HG02870 (cell line): Measurements from ENCODE around the gene FBXL20.
"Not testable (repeated sequence)": the region's sequence is repeated elsewhere in the genome, so short reads cannot be mapped to it uniquely, and the experiment has no call there.

Source experiments
- ATAC-seq: cut with Tn5 transposase; IDR thresholded peaks from one replicate; pipeline ENCODE4 v1.9.1; 2021; ENCODE audit warnings: mild to moderate bottlenecking, moderate library complexity; ENCODE audit not compliant: unreplicated experiment

Gene FBXL20

GRCh38 chr17:39261286-39261685 is 140.1 kb downstream of the FBXL20 start:
- ATAC-seq: no peak

DNA sequence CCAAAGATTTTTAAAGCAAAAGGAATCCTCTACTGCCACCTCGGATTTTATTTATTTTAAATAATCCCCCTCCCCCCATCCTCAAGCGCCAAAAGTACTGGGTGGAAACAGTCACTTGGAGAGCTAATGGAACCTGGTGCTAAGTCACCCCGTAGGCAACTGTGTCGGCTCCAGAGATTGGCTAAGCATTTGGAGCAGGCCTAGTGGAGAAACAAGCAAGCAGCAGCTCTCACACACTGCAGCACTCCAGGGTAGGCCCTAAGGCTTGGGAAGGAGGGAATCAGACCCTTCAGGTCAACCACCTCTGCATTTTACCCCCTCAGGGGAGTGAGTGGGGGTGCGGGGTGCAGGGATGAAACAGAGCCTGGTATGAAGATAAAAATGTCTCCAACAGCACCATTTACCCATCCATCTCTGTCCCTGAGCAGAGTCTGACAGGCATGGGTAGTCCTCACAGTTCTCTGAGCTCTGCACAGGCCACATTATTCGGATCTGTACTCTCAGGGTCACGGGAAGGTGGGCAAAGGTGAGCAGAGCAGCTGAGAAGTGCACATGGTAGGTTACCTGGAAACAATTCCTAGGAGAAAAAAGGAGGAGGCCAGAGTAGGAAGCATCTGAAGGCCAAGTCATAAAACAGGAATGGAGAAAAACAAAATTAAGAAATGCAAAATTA is 148.5 kb downstream of the FBXL20 start:
- no peak for ATAC-seq

GRCh38 chr17:39251997-39252396 is 149.4 kb downstream of the FBXL20 start:
- no peak for ATAC-seq

DNA sequence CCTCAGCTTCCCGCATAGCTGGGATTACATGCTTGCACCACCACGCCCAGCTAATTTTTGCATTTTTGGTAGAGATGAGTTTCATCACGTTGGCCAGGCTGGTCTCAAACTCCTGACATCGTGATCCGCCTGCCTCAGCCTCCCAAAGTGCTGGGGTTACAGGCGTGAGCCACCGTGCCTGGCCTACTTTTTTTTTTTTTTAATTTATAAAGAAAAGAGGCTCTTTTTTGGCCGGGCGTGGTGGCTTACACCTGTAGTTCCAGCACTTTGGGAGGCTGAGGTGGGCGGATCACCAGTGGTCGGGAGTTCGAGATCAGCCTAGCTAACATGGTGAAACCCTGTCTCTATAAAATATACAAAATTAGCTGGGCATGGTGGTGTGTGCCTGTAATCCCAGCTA is 151.3 kb downstream of the FBXL20 start:
- ATAC-seq: not testable (repeated sequence)

DNA sequence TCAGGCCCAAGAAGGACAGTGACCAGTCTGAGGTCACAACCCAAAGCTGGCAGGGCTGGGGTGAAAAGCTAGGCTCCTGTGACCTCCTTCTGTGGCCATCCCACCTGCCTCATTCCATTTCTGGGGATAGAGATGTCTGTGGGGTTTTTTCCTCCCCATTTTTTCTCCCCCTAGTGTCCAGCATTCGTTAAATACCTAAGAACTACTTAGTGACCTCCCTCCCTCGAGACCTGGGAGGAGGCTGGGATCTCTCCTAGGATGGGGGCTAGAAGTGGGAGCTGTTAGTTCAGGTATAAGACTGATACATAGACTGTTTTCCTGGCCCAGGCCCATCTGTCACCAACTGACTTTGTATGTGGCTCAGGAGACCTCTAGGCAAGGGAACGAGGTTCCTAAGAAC is 155.2 kb downstream of the FBXL20 start:
- ATAC-seq: no peak

- peak; percentile 63 for ATAC-seq
Observed at GRCh38 chr17:39244600-39245570, 156.5 kb downstream of the FBXL20 start.

DNA sequence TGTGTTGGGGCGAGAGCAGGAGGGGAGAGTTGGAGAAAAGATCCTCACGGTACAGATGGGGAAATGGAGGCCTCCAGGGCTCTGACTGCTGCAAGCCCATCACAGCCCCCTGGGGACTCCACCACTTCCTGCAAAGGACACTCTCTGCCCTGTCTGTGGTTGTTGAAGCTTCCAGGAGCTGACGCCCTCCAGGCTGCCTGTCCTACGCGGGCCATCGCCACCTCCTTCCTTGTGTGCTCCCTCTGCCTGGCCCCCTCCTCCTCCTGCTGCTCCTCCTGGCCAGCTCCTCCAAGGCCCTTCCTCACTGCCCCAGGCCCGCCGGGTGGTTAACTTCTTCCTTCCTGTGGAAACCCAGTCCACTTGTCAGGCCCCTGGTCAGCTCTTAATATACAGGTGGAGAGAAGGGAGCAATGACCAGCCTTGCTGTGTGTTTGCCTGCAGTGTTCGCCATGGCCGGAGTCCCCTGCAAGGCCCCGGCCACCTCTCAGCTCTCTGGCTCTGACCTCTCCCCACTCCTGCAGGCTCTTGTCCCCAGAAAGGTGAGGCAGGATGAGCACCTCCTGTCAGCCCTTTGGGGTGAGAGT is 157.3 kb downstream of the FBXL20 start:
- ATAC-seq: no peak

- no peak for ATAC-seq
Observed at GRCh38 chr17:39243155-39243554, 158.3 kb downstream of the FBXL20 start.

DNA sequence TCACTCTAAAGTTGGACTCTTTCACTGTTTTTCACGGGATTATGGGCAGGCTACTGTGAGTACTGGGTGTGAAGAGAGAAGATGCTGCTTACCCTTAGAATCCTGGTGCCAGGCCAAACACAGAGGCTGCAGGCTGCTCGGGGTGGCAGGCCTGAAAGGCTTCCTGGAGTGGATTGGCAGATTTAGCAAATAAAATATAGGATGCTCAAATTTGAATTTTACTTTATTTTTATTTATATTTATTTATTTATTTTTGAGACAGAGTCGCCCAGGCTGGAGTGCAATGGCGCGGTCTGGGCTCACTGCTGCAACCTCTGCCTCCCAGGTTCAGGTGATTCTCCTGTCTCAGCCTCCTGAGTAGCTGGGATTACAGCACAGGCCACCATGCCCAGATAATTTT is 160.8 kb downstream of the FBXL20 start:
- no peak for ATAC-seq

DNA sequence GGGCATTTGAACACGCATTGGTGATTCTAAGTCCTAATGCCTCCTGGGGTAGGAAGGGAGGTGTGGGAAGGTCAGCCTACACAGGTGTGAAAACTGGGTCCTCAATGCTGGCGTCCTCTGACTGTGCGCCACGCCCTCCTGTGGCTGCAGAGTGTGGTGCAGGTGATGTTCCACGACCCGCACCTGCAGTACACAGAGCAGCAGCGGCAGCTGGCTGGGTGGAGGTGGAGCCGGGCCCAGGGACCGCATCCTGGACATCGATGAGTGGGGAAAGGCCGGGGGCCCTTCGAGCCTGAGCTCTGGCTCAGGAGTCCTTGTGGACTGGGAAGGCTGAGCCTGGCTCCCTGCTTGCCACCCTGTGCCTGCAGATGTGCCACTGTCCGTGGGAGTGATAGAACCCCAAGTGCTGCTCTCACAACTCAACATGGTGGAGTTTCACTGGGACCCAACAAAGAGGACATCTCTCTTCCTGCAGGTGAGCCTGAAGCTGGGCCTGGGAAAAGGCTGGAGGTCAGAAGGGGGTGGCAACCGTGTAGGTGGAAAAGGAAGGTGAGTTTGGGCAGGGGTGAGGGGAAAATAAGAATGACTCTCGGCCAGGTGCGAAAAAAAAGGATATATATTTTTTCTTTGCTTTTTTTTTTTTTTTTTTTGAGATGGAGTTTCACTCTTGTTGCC is 161.6 kb downstream of the FBXL20 start:
- ATAC-seq: no peak

DNA sequence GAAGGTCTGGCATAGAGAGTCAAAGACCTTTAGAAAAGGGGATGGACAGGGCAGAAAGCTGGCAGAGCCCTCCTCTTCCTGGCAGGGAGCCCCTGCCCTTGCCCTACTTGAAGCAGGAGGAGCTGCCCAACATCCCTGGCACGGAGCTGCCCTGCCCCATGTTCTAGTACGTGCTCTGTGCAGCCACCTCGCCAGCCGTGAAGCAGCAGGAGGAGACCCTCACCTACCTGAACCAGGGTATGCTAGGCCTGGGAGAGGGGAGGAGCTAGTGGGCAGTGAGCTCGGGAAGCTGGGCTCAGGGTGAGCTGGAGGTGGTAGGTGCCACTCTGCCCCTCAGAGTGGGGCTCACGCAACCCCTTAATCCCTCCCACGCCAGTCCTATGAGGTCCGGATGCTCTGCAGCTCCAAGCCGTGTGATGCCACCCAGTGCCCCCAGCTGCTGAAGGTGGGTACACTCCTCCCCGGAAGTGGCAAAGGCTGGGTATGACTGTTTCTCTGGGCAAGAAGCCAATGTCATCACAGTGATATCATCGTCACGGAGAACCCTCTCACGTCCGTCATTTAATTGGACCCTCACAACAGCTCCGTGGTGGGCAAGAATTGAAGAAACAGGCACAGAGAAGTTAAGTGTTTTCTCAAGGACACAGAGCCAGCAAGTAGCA is 163.0 kb downstream of the FBXL20 start:
- no peak for ATAC-seq

GRCh38 chr17:39237586-39237985 is 163.8 kb downstream of the FBXL20 start:
- no peak for ATAC-seq

DNA sequence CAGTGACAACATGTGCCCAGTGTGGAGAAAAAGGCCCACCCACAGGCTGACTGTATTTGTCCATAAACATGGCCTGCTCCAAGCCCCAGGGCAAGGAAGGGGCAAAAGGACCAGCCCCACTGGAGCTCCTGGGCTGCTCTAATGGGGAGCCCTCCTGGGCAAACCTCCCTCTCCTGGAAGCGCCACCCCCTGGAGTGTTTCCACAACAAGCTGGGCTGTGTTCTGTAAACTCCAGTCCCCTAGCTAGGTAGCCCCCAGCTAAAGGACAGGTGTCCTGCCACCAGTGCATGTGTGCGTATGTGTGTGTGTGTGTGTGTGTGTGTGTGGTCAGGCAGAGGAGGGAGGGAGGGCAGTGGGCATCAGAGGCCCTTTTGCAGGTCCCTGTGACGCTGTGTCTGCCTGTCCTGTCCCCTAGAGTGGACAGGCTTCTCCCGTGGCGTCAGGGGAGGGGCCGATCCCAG is 164.4 kb downstream of the FBXL20 start:
- ATAC-seq: no peak

DNA sequence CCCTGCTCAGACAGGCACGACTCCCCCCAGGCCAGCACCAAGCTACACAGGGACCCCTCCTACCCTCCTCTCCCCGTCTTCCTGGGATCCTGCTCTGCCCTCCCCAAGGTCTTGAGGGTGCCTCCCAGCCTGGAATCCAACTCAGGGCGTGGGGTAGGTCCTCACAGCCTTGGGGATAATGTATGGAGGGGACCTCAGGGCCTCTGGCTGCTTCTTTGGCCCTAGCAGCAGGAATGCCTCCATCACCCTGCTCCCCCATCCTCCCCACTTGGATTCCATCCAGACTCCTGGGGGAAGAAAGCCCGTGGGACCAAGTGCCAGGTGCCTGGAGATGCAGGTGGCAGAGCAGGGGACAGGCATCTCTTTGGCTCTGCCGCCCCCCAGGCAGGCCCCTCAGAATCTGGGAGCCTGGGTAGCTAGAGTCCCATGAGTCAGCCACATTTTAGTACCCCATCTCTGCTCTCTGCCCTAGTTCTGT is 164.9 kb downstream of the FBXL20 start:
- ATAC-seq: no peak

- no peak for ATAC-seq
Observed at GRCh38 chr17:39235555-39236449, 165.6 kb downstream of the FBXL20 start.

GRCh38 chr17:39231591-39232551 is 169.6 kb downstream of the FBXL20 start:
- ATAC-seq: no peak

- ATAC-seq: no peak
Observed at GRCh38 chr17:39231091-39231561, 170.3 kb downstream of the FBXL20 start.

- no peak for ATAC-seq
Observed at GRCh38 chr17:39230361-39230760, 171.1 kb downstream of the FBXL20 start.
